ENCODE data around the gene RASD2. TPM values are rescaled to one million over a fixed set of nuclear protein-coding genes. Genes with fewer than 3 reads are reported as not detected.
"Not testable (repeated sequence)": the region's sequence is repeated elsewhere in the genome, so short reads cannot be mapped to it uniquely, and the experiment has no call there.

Gene RASD2
- total RNA-seq, 1 donor: 0.09 TPM

DNA sequence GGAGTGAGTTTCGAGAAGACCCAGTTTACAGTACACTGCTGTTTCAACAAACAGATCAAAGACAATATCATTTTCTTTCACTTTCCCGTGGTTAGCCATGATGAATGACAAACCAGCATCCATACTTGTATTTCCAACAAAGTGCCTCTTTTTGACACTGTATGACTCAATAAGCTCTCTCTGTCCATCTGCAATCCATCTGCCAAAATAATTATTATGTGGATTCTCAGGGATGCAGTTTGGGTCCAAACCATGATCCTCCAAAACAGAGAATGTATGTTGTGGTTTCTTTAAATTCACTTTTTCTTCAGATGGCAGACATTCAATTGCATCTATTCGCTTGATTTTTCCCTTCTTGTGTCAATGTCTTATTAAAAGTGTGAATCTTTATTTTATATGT lies 37.8 kb upstream of the RASD2 start:
- TF ChIP-seq, protein P1, sequence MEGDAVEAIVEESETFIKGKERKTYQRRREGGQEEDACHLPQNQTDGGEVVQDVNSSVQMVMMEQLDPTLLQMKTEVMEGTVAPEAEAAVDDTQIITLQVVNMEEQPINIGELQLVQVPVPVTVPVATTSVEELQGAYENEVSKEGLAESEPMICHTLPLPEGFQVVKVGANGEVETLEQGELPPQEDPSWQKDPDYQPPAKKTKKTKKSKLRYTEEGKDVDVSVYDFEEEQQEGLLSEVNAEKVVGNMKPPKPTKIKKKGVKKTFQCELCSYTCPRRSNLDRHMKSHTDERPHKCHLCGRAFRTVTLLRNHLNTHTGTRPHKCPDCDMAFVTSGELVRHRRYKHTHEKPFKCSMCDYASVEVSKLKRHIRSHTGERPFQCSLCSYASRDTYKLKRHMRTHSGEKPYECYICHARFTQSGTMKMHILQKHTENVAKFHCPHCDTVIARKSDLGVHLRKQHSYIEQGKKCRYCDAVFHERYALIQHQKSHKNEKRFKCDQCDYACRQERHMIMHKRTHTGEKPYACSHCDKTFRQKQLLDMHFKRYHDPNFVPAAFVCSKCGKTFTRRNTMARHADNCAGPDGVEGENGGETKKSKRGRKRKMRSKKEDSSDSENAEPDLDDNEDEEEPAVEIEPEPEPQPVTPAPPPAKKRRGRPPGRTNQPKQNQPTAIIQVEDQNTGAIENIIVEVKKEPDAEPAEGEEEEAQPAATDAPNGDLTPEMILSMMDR (IDR thresholded peaks at IDR 0.05; ENCODE audit: insufficient read depth, low read length): no peak
- no peak for DNase-seq (ENCODE audit: low read depth)
- no peak overlapping the region for H3K4me3 ChIP-seq (ENCODE audit: low read depth, low read length)

DNA sequence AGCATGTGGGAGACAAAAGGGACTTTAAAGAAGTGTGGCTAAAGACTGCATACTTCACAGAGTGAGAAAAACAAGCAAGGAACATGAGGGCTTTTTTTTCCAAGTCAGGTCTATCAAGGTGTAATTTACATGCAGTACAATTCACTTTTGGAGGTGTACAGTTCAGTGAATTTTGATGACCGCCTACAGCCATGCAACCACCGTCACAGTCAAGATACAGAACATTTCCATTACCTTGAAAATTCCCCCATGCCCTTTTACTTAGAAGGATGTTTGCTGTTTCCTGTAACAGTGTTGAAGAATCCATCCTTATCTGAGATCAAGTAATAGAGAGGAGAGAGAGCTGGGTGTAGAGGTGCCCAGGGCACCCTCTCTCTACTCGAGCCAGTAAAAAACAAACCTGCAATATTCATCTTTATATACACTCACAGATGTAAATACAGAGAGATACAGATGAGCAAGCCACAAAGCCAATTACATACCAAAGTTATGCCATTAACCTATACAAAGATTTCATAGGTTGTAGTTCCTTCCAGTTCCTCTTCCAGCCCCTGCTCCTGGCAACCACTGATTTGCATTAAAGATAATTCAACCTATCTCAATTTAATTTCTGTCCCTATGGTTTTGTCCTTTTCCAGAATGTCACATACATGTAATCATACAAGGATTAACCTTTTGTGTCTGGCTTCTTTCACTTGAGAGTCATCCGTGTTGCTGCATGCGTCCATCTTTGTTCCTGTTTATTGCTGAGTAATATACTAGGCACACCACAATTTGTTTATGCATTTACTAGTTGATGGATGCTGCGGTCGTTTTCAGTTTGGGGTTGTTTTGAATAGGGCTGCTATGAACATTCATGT lies 35.0 kb upstream of the RASD2 start:
- no peak for DNase-seq (ENCODE audit: low read depth)
- no peak overlapping the region for H3K4me3 ChIP-seq (ENCODE audit: low read depth, low read length)
- TF ChIP-seq, protein P1 (IDR thresholded peaks at IDR 0.05; ENCODE audit: insufficient read depth, low read length): no peak

DNA sequence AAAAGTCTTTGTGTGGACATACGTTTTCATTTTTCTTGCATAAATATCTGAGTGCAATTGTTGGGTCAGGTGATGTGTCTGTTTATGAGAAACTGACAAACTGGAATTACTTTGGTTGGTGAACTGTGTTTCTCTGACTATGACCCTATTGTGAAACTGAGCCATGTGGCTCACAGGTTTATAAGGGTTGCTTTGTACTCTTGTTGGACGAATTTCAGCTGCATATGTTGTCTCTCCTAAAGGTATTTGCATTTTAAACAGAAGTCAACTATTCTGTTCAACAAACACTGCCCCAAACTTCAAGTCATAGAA lies 34.4 kb upstream of the RASD2 start:
- TF ChIP-seq, protein P1 (IDR thresholded peaks at IDR 0.05; ENCODE audit: insufficient read depth, low read length): no peak
- no peak for DNase-seq (ENCODE audit: low read depth)
- H3K4me3 ChIP-seq (ENCODE audit: low read depth, low read length): no peak overlapping the region

DNA sequence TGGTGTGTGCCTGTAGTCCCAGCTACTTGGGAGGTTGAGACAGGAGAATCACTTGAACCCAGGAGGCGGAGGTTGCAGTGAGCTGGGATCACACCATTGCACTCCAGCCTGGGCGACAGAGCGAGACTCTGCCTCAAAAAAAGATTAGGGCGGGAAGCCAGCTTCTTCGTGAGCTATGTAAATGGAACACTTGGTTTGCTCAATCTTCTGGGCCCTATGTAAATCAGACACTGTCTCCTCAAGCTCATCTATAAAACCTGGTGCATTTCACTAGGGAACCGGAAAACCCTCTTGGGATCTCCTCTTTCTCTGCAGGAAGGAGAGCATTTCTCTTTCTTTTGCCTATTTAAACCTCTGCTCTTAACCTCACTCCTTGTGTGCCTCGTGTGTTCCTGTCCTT lies 32.8 kb upstream of the RASD2 start:
- H3K4me3 ChIP-seq (ENCODE audit: low read depth, low read length); DNase-seq (ENCODE audit: low read depth): not testable (repeated sequence)

DNA sequence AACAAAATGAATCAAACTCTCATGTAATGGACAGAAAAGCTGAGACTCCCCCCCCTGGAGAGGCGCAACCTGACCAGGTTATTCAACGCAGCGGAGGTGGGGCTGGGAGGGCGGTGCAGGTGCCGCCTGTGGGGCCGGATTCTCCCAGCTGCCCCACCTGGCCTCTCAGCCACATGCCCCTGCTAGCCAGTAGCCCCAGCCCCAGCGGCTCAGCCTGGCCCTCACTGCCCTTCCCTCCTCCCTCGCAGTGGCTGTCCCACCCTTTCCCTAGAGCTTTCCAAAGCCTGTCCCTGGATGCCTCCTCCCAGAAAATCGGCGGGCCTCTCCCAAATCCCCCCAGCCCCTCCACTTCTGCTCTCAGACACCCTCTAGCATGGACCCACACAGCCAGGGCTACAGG lies 31.2 kb upstream of the RASD2 start:
- no peak for DNase-seq (ENCODE audit: low read depth)
- H3K4me3 ChIP-seq (ENCODE audit: low read depth, low read length): no peak overlapping the region
- TF ChIP-seq, protein P1 (IDR thresholded peaks at IDR 0.05; ENCODE audit: insufficient read depth, low read length): no peak

DNA sequence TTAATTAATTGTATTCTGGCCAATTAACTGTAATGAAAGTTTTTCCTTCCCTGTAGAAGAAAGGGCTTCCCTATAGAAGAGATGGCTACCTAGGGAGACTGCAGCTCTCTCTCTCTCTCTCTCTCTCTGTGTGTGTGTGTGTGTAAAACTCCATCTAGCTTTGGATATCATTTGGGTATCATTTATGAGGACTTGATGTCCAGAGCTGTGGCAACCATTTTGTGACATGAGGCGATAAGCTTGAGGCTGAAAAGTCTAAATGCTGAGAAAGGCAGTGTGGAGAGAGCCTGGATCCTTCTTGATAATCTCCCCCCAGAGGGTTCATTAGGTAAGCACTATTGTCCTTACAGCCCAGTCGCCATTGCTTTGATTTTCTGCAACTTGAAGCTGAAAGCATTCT lies 30.7 kb upstream of the RASD2 start:
- H3K4me3 ChIP-seq (ENCODE audit: low read depth, low read length): no peak overlapping the region
- TF ChIP-seq, protein P1 (IDR thresholded peaks at IDR 0.05; ENCODE audit: insufficient read depth, low read length): no peak
- DNase-seq (ENCODE audit: low read depth): no peak

DNA sequence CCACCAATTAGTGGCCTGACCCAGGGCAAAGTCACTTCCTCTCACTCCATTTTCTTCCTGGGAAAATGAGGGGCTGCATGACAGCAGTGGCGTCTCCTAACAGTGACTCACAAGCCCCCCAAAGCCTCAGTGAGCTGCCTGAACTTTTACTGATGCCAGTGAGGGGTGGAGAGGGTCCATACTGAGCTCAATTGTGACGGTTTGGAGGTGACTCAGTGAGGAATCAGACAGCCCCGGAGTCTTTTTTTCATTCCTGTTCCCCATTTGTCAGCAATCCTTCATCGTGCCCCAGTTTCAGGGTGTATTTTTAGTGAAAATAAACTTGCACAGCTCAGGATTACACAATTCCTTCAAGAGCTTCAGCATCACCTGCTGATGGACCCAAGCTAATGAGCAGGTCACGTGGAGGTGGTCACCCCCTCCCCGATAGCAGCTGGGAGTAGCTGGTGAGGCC lies 30.1 kb upstream of the RASD2 start:
- H3K4me3 ChIP-seq (ENCODE audit: low read depth, low read length): no peak overlapping the region
- TF ChIP-seq, protein P1 (IDR thresholded peaks at IDR 0.05; ENCODE audit: insufficient read depth, low read length): no peak
- no peak for DNase-seq (ENCODE audit: low read depth)

All from fibroblast of the aortic adventitia (primary cell).